ENCODE results near the gene ZNF549. TPM values are rescaled to one million over a fixed set of nuclear protein-coding genes. Genes with fewer than 3 reads are reported as not detected.

ZNF549 gene
- total RNA-seq = 2.3 and 4.6 TPM in 2 replicates

DNA sequence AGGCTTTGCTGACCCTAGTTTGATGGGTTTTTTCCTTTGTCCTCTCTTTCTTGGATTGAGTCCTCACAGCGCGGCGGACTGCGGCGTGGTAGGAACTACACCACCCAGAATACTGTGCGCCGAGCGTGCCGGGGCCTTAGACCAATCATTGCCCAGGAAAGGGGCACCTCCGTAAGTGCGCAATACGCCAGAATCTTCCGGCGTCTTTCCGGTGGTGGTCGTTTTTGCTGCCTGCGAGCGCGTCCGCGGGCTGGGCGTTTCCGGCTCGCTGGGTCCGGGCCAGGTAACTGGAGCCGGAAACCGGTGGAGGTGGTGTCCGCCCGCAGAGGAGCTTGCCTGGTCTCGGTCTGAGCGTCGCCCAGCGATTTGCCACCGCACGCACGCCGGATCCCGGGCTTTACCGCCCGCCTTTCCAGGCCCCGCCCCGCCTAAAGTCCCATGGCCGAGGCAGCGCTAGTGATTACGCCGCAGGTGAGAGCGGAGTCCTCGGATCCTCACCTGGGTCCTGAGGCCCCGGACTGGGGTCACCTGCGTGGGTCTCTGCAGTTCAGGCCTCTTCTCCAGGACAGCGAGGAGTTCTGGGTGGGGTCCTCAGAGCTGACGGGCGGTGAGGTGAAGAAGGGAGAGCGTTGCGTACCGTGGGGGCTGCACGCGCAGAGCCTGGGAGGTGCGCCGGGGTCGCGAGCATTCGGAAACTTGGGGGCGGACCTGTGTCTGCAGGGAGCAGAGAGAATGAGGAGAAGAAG, at the start of gene ZNF549:
TSS of gene ZNF549 (plus strand) at position 221 of the 746 bp plus-strand sequence. CDS start at position 439, 218 bp downstream.

DNA sequence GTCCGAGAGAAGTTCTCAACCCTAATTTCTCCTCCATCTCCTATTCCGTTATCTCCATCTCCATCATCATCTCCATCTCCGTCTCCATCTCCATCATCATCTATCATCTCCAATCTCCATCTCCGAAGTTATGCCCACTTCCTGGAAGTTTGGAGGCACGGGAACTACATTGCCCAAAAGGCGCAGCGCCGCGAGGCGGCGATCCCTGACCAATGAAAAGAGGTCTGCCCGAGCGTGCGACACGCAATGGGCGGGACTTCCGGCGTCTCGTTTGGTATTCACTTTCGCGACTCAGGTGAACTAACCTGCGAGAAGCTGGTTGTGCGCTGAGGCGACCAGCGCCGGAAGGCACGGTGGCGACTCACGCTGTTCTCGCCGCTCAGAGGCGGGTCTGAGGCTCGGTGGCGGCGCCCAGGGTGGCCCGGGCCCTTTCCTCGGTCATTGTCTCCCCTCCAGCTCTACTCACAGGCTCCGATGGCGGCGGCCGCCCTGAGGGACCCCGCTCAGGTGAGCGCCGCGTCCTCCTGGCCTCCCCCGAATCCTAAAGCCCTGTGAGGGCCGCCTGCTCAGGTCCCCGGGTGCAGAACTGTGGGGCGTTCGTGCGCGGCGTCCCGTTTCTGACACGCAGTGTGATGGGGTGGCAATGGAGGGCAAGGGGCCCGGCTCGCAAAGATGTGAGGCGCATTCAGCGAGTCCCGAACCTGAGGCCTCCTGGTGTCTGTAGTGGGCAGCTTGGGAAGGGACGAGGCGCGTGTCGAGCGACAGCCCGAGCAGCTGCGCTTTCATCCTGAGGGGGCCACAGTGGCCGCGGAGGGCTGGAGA, 39.5 kb upstream of the ZNF549 start, which contains the start of gene ZNF419:
TSS of gene ZNF419 (plus strand) at position 274 of the 822 bp plus-strand sequence. CDS start at position 475, 201 bp downstream.

GRCh38 chr19:57499680-57500395, 27.3 kb upstream of the ZNF549 start, which contains the start of gene ZNF773:
ZNF773 (plus strand) TSS chr19:57499938; CDS start chr19:57500081, 143 bp downstream.

DNA sequence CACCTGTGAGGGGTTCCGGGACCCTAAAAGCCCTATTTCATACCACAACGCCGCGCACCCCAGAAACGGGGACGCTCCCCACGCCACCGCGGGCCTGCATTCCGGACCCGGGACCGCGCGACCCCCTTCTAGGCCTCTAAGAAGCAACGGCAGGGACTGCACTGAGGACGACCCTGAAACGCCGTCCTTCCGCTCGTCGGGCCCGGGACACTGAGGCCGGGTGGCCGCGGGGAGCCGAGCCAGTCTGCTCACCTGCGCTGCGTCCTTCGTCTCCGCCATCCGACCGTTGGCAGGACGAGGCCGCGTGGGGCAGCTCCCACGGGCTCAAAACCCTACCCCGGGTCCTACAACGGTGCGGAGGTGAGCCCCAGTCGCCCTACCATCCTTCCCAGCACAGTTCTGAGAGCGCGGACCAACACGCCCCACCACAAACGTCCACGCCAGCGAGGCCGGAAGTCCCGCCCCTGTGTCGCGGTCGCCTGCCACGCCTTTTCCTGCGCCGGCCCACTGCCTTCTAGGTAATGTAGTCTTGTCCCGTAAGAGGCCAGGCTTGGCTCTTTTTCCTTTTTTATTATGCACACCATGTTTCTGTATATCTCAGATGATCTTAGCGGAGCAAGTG, 32.4 kb downstream of the ZNF549 start, which contains the start of gene ZNF550:
TSS of gene ZNF550 (minus strand) at position 460 of the 622 bp plus-strand sequence. CDS start at position 279, 181 bp downstream.

GRCh38 chr19:57578487-57579205, 51.5 kb downstream of the ZNF549 start, which contains the start of gene ZNF416:
ZNF416 (minus strand) TSS chr19:57578911; CDS start chr19:57578704, 207 bp downstream.

DNA sequence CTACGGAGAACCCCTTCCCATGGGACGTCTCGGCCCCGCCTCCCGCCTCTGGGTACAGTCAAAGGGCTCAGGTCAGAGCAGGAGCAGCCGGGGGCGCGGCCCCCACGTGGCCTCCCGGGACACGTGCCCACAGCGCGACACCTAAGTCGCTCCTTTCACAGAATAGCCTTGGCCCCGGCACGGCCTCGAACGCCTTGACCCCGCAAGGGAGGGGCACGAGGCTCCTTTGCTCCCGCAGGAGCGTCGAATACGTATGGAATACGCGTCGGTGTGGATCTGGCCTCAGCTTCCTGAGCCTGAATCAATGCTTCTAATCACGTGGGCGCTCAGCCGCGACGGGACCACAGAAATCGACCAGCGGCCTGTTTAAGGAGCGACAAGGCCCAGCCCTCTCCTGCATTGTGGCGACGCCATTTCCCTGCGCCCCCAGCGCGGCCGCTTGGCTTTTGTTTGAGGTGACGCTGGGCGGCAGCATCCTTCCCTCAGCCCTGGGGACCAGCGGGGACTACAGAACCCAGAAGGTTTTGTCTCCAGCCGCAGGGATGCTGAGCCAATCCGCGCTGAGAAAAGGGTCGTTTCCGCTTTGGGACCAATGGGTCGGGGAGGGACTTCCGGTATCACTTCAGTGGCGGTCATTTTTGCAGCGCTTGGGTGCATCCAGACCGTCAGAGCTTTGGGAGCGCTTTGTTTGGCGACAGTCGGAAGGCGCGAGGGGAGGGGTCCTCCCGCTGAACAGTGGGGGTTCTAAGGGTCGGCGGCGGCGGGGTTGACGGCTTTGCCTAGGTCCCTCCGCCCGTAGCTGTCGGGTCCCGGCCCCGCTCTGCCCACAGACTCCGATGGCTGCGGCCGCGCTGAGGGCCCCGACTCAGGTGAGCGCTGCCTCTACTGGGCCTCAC, 56.6 kb downstream of the ZNF549 start, which contains the start of gene ZIK1:
TSS of gene ZIK1 (plus strand) at position 625 of the 896 bp plus-strand sequence. CDS start at position 837, 212 bp downstream.

DNA sequence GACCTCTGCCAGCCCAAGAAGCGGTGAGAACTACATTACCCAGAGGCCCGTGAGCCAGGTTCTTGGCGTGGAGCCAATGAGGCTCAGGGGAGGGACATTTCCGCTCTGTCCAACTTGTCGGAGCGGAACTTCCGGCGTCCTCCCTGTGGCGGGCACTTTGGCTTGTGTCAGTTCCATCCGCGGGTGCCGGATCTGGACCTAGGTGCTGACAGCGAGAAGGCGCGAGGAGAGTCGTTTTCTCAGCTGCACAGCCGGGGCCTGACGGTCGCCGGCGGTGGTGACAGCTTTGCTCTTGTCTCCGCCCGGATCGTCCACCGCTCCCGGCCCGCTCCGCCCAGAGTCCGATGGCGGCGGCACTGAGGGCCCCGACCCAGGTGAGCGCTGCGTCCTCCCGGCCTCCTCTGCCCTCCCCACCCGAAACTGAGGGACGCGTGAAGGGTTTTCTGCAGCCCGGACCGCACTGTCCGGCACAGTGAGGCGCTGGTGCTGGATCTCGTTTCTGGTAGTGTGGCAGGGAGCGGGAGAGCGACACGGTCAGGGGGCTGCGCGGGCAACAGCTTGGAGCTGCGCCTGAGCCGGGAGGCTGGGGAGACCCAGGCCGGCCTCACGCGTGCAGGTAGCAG, 72.7 kb downstream of the ZNF549 start, which contains the start of gene ZNF530:
TSS of gene ZNF530 (plus strand) at position 125 of the 623 bp plus-strand sequence. CDS start 4,461 bp downstream, outside the sequence.

Other genes starting within 250 kb of the ZNF549 start
- gene ZNF460, start 246.9 kb upstream of the ZNF549 start, total RNA-seq = 31.4 and 54.5 TPM in 2 replicates
- 3.3 and 6.3 TPM in 2 replicates for gene ZNF543, start 206.9 kb upstream of the ZNF549 start, total RNA-seq
- 3.6 and 5.5 TPM in 2 replicates for gene ZNF304, start 176.1 kb upstream of the ZNF549 start, total RNA-seq
- 12.2 and 15.1 TPM in 2 replicates for gene TRAPPC2B, start 163.8 kb upstream of the ZNF549 start, total RNA-seq
- 0.65 and 0.89 TPM in 2 replicates for gene ZNF547, start 163.8 kb upstream of the ZNF549 start, total RNA-seq
- gene ZNF548, start 137.5 kb upstream of the ZNF549 start, total RNA-seq = 6.2 and 9.1 TPM in 2 replicates
- gene ZNF17, start 116.2 kb upstream of the ZNF549 start, total RNA-seq = 4.1 TPM in 2 replicates
- gene ZNF749, start 92.0 kb upstream of the ZNF549 start, total RNA-seq = 7.5 and 16.3 TPM in 2 replicates
- under 0.01 TPM in 1 of 2 replicates, not detected in the other for gene VN1R1, start 70.2 kb upstream of the ZNF549 start, total RNA-seq
- gene ZNF772, start 49.8 kb upstream of the ZNF549 start, total RNA-seq = 3.9 and 11.2 TPM in 2 replicates
- gene ZNF419, start 39.6 kb upstream of the ZNF549 start, total RNA-seq = 3.7 and 9.6 TPM in 2 replicates
- gene ZNF773, start 27.4 kb upstream of the ZNF549 start, total RNA-seq = 3.9 and 13.6 TPM in 2 replicates
- 2.8 and 3.9 TPM in 2 replicates for gene ZNF550, start 32.5 kb downstream of the ZNF549 start, total RNA-seq
- gene ZNF416, start 51.6 kb downstream of the ZNF549 start, total RNA-seq = 2.6 and 4.2 TPM in 2 replicates
- gene ZIK1, start 56.8 kb downstream of the ZNF549 start, total RNA-seq = 4.1 and 7.5 TPM in 2 replicates
- gene ZNF530, start 72.5 kb downstream of the ZNF549 start, total RNA-seq = 3.5 and 4.1 TPM in 2 replicates
- 9.6 and 17.4 TPM in 2 replicates for gene ZNF134, start 86.9 kb downstream of the ZNF549 start, total RNA-seq
- 4.2 and 7.5 TPM in 2 replicates for gene ZNF211, start 105.8 kb downstream of the ZNF549 start, total RNA-seq
- not detected in 2 replicates for gene ZSCAN4, start 141.6 kb downstream of the ZNF549 start, total RNA-seq
- gene ZNF551, start 154.6 kb downstream of the ZNF549 start, total RNA-seq = 4.6 and 7.2 TPM in 2 replicates
- gene ZNF154, start 181.8 kb downstream of the ZNF549 start, total RNA-seq = 0.98 and 2.2 TPM in 2 replicates
- gene ZNF671, start 200.3 kb downstream of the ZNF549 start, total RNA-seq = 2.9 and 4.7 TPM in 2 replicates
- gene ZNF776, start 219.5 kb downstream of the ZNF549 start, total RNA-seq = 8.0 and 14.2 TPM in 2 replicates
- 6.8 and 8.1 TPM in 2 replicates for gene ZNF586, start 242.3 kb downstream of the ZNF549 start, total RNA-seq